ENCODE results near the gene TARP.
A peak's percentile ranks its signal among the peaks of the same experiment; 100 is the strongest.

The TARP gene

DNA sequence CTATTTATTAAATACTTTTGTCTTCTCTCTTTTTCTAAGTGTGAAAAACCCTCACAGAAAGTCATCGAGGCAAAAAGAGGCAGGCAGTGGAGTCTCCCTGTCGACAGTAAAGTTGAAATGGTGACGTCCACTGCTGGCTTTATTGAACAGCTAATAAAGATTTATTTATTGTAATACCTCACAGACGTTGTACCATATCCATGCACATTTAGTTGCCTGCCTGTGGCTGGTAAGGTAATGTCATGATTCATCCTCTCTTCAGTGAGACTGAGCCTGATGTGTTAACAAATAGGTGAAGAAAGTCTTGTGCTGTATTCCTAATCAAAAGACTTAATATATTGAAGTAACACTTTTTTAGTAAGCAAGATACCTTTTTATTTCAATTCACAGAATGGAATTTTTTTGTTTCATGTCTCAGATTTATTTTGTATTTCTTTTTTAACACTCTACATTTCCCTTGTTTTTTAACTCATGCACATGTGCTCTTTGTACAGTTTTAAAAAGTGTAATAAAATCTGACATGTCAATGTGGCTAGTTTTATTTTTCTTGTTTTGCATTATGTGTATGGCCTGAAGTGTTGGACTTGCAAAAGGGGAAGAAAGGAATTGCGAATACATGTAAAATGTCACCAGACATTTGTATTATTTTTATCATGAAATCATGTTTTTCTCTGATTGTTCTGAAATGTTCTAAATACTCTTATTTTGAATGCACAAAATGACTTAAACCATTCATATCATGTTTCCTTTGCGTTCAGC lies 43.4 kb downstream of the TARP start:
- Mint-ChIP-seq H3K36me3 (ENCODE audit: low read depth) (peaks cover 47% of the 10 kb centered on the region), H3K9me3 (no peaks in the 10 kb centered on the region), H3K27me3 (no peaks in the 10 kb centered on the region), H3K4me3 (no peak overlapping the region), H3K4me1 (ENCODE audit: low read depth) (peaks cover 59% of the 10 kb centered on the region), H3K27ac (no peak overlapping the region)
- no peak for DNase-seq

DNA sequence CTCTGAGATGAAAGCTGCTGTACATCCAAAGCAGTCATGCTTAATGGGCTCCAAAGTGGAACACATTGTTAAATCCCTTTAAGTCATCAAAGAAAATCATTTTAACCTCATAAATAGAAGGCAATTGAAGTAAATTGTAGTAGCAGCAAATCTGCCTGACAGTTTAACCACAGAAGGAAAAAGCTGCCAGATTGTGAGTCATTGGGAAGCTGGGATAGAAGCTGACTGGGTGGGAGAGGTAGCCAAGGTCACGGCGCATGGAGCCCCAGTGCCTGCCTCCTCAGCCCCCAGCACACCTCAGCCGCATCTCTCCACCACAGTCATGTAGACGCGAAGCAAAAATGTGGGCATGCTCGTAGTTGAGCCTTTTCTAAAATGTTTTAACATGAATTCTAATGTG lies 44.0 kb downstream of the TARP start:
- DNase-seq, result no peak
- Mint-ChIP-seq H3K36me3 (ENCODE audit: low read depth) (peaks cover 50% of the 10 kb centered on the region), H3K4me1 (ENCODE audit: low read depth) (peaks cover 55% of the 10 kb centered on the region), H3K9me3 (no peaks in the 10 kb centered on the region), H3K27ac (no peak overlapping the region), H3K4me3 (no peak overlapping the region), H3K27me3 (no peaks in the 10 kb centered on the region)

DNA sequence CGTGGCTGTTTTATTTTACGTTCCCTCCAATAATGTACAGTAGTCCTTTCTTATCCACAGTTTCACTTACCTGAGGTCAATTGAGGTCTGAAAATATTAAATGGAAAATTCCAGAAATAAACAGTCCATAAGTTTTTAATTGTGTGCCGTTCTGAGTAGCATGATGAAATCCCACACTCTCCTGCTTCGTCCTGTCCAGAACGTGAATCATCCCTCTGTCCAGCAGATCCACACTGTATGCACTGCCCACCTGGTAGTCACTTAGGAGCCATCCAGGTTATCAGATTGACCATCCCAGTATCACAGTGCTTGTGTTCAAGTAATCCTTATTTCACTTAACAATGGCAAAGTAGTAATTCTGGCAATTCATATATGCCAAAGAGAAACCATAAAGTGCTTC lies 49.0 kb downstream of the TARP start:
- Mint-ChIP-seq H3K27ac (peak overlapping the region; percentile 29), H3K27me3 (no peaks in the 10 kb centered on the region), H3K4me1 (ENCODE audit: low read depth) (peaks cover 36% of the 10 kb centered on the region), H3K9me3 (no peaks in the 10 kb centered on the region), H3K4me3 (no peak overlapping the region), H3K36me3 (ENCODE audit: low read depth) (peaks cover 65% of the 10 kb centered on the region)
- no peak for DNase-seq

DNA sequence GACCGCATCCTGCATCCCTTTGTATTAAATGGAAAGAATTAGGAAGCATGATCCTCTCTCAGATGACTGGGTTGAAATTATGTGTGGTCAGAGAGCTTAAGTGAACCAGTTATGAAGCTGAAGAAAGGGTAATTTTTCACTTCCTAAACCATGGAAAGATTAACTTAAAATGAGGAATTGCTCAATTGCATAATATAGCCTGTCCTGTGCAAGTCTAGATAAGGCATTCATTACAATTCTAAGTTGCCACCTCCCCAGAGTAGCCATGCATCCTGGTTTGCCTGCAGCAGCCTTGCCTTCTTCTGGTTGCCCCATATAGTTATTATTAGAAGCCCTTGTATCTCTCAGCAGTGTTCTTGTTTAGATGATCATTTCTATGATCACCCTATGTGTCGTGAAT lies 50.1 kb downstream of the TARP start:
- peaks cover 32% of the 10 kb centered on the region for H3K4me1 Mint-ChIP-seq (ENCODE audit: low read depth)
- no peak overlapping the region for H3K27ac Mint-ChIP-seq
- H3K36me3 Mint-ChIP-seq (ENCODE audit: low read depth), result peaks cover 61% of the 10 kb centered on the region
- H3K9me3 Mint-ChIP-seq, result no peaks in the 10 kb centered on the region
- no peaks in the 10 kb centered on the region for H3K27me3 Mint-ChIP-seq
- no peak for DNase-seq
- H3K4me3 Mint-ChIP-seq, result no peak overlapping the region

DNA sequence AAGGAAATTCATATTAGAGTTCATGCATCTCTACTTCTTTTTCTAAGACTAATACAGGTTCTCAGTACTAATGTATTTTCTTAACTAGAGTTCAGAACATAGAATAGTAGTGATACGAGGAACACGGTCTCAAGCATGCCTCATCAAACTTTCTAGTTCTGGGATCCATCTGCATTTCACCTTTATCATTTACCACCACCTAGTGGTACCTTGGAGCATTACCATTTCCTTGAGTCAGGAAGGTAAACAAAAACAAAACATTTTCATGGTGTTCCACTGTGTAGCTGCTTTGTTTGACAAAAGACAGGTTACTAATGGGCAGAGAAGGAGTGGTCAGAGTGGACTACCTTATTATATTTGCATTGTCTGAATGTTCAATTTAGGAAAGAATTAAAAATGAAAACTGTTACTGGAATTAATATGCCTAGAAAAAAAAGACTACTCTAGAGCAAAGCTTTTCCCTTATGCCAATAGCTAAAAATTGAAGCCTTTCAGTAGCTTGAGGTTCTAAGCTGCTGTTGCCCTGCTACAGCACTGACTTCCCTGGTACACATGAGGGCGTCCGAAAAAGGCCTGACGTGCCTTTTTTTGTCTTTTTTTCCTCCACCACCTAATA lies 50.8 kb downstream of the TARP start:
- Mint-ChIP-seq H3K36me3 (ENCODE audit: low read depth) (peaks cover 62% of the 10 kb centered on the region), H3K27ac (no peak overlapping the region), H3K27me3 (no peaks in the 10 kb centered on the region), H3K9me3 (no peaks in the 10 kb centered on the region), H3K4me1 (ENCODE audit: low read depth) (peaks cover 36% of the 10 kb centered on the region), H3K4me3 (no peak overlapping the region)
- no peak for DNase-seq

DNA sequence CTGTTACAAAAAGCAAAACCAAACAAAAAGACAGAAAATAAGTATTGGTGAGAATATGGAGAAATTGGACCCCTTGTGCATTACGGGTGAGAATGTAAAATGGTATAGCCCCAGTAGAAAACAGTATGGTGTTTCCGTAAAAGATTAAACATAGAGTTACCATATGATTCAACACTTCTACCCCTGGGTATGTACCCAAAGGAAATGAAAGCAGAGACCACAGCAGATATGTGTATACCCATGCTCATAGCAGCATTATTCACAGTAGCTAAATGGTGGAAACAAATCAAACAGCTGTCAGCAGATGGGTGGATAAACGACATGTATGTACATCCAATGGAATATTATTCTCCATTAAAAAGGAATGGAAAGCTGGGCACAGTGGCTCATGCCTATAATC lies 53.0 kb downstream of the TARP start:
- Mint-ChIP-seq H3K27me3 (no peaks in the 10 kb centered on the region), H3K36me3 (ENCODE audit: low read depth) (peaks cover 68% of the 10 kb centered on the region), H3K4me3 (no peak overlapping the region), H3K27ac (peak overlapping the region; percentile 61), H3K4me1 (ENCODE audit: low read depth) (peaks cover 56% of the 10 kb centered on the region), H3K9me3 (no peaks in the 10 kb centered on the region)
- no peak for DNase-seq

DNA sequence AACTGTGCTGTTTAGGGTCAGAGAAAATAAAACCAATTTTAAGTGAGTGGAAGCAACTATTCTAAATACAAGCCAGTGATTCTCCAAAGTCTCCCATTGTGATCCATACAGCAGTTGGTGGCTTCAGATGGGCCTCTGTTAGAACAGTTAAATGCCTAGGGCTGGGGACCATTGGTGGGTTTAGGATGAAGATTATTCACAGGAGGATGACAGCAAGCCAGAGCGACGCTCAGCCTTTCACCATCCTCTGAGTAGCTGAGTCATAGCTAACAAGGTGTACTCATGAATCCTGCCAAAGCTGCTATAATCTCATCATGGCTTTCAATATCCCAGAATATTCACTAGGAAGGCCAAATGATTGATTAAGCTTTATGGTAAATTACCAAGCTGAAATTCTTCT lies 55.8 kb downstream of the TARP start:
- Mint-ChIP-seq H3K27ac (peak overlapping the region; percentile 80), H3K27me3 (no peaks in the 10 kb centered on the region), H3K4me1 (ENCODE audit: low read depth) (peaks cover 54% of the 10 kb centered on the region), H3K9me3 (no peaks in the 10 kb centered on the region), H3K4me3 (no peak overlapping the region), H3K36me3 (ENCODE audit: low read depth) (peaks cover 61% of the 10 kb centered on the region)
- no peak for DNase-seq

DNA sequence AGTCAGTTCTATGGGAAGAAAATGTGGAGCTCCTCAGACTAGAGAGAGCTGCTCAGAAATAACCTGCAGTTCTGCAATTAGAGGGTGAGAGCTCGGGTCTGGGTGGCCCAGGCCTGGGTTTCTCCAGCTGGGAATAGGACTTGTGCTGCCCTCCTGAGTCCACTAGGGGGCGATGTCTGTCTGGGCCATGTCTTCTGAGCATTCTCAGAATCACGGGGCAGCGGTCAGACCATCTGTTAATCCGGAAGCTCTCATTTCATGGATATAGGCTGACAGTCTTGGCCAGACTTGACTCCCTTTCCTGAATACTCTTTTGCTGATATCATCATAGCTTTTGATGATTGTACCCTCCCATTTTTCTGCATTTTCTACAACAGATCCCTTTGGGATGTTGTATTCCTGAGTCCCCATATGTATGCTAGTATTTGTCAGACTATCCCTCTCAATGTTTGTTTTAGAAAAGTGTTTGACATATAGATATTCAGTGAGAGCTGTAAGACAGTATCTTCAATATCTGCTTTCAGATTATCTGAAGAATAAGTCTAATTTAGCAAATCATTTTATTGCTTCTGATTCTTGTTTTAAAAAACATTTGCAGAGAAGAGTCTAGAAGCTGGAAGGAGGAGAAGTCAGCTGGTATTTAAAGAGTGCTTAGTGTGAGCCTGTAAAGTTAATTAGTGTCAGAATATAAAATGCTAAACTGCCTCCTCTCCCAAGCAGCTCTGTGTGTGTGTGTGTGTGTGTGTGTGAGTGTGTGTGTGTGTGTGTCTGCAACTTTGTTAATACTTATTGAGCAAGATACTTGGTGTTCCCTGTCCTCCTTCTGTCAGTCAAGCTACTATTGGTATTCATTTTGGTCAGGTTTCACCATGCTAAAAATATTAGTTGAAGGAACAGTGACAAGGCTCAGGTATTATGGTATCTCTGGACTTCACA lies 57.4 kb downstream of the TARP start:
- Mint-ChIP-seq H3K4me3 (no peak overlapping the region), H3K36me3 (ENCODE audit: low read depth) (peaks cover 52% of the 10 kb centered on the region), H3K4me1 (ENCODE audit: low read depth) (peaks cover 43% of the 10 kb centered on the region), H3K27me3 (no peaks in the 10 kb centered on the region), H3K9me3 (no peaks in the 10 kb centered on the region), H3K27ac (peak overlapping the region; percentile 70)
- peak; percentile 78 for DNase-seq

DNA sequence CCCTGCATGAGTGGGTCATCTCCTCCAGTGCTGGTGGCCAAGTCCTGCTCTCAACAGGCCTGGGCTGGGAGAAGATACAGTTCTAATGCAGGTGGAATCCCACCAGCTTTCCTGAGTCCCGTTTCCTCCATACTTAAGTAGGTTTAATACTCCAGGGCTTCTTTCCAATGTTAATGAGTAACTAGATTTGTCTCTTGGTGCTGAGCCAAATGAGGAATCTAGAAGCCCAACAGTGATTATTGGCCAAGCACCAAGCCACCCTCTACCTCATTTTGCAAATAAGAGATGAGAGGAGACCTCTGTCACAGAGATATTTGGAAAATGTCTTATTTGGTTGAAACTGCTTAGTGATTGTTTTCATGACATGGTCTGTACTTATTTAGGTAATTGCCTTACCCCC lies 58.3 kb downstream of the TARP start:
- Mint-ChIP-seq H3K36me3 (ENCODE audit: low read depth) (peaks cover 49% of the 10 kb centered on the region), H3K4me1 (ENCODE audit: low read depth) (peaks cover 37% of the 10 kb centered on the region), H3K27ac (no peak overlapping the region), H3K27me3 (no peaks in the 10 kb centered on the region), H3K4me3 (no peak overlapping the region), H3K9me3 (no peaks in the 10 kb centered on the region)
- DNase-seq, result no peak

DNA sequence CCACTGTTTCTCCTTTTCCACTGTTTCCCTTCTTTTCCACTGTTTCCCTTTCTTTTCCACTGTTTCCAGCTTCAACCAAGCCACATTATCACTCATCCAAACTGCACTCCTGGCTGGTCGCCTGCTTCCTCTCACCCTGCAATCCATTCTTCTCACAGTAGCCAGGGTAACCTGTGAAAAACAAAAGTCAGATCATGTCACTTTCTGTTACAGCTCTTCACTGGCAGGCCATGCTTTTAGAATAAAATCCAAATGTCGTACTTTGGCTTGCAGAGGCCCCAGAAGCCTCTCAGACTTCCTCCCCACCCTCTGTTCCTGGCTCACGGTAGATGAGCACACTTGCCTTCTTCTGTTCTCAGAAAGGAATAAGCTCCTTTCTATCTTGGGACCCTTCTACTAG lies 61.5 kb downstream of the TARP start:
- Mint-ChIP-seq H3K27ac (no peak overlapping the region), H3K36me3 (ENCODE audit: low read depth) (peaks cover 45% of the 10 kb centered on the region), H3K27me3 (no peaks in the 10 kb centered on the region), H3K9me3 (no peaks in the 10 kb centered on the region), H3K4me3 (no peak overlapping the region), H3K4me1 (ENCODE audit: low read depth) (peaks cover 15% of the 10 kb centered on the region)
- DNase-seq, result no peak

DNA sequence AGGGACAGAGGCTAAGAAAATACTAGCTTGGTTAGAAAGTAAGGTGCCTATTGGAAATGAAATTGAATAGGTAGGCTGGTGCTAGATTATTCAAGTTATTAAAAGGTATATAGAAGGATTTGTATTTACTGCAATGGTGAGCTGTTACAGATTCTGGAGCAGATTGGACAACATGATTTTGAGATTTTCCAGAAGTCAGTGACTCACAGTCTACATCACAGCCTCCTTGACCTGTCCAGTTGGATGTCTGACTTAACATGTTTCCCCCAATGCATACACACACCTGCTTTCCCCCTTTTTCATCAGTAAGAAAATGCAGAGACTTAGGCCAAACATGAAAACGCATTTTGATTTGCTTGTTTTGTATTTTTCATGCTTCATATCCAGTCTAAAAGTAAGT lies 62.0 kb downstream of the TARP start:
- Mint-ChIP-seq H3K4me3 (no peak overlapping the region), H3K27ac (no peak overlapping the region), H3K9me3 (no peaks in the 10 kb centered on the region), H3K27me3 (no peaks in the 10 kb centered on the region), H3K36me3 (ENCODE audit: low read depth) (peaks cover 40% of the 10 kb centered on the region), H3K4me1 (ENCODE audit: low read depth) (peaks cover 12% of the 10 kb centered on the region)
- DNase-seq, result no peak

Data from activated T-cell treated with anti-CD3 and anti-CD28 coated beads, Interleukin-2, amount 50 U/mL, for 24 hours (primary cell).